Common myeloid progenitor, CD34-positive (primary cell): Measurements from ENCODE around the gene UNC119.
"Not testable (repeated sequence)": the region's sequence is repeated elsewhere in the genome, so short reads cannot be mapped to it uniquely, and the experiment has no call there.

Experiments used
- CTCF ChIA-PET: fragments of 350-600 bp; sonication (Branson Sonifier 250); formaldehyde crosslinking; loops from one replicate; lab custom pipeline; 2021; ENCODE audit warnings: antibody characterized with exemption; lab: Charles Lee
- POLR2A ChIA-PET: fragments of 350-600 bp; sonication (Branson Sonifier 250); formaldehyde crosslinking; loops from one replicate; lab custom pipeline; 2021; ENCODE audit warnings: antibody characterized with exemption; lab: Charles Lee
- DNase-seq, 3 donors: peaks; one replicate each; pipeline versions ENCODE4 v3.0.0 to v3.0.0-alpha.2; 2013
- H3K27ac ChIP-seq, 2 experiments: 1 replicate in 1 of 2; 2 replicates in 1 of 2; pipeline ENCODE4 v1.7.0; 2013; ENCODE audit warnings: inconsistent platforms in 2 of 2, low read length in 2 of 2, mild to moderate bottlenecking in 2 of 2, low read depth in 1 of 2, moderate library complexity in 1 of 2; ENCODE audit not compliant: severe bottlenecking in 2 of 2, insufficient read depth in 1 of 2, poor library complexity in 1 of 2
- H3K27me3 ChIP-seq, 5 experiments: replicated peaks in 2 of 5; 1 replicate in 3 of 5; 2 replicates in 2 of 5; pipeline versions ENCODE4 v1.6.1 to v1.7.0; 2013; ENCODE audit warnings: low read length in 4 of 5, mild to moderate bottlenecking in 2 of 5, moderate library complexity in 2 of 5, inconsistent platforms in 1 of 5; ENCODE audit not compliant: insufficient read depth in 5 of 5, control insufficient read depth in 4 of 5
- H3K36me3 ChIP-seq, 4 experiments: 1 replicate in 2 of 4; 2 replicates in 2 of 4; pipeline versions ENCODE4 v1.6.1 to v1.7.0; 2013; ENCODE audit warnings: low read length in 3 of 4, control low read depth in 1 of 4, mild to moderate bottlenecking in 1 of 4; ENCODE audit not compliant: control insufficient read depth in 4 of 4, insufficient read depth in 4 of 4
- H3K4me1 ChIP-seq, 4 experiments: 1 replicate in 3 of 4; 2 replicates in 1 of 4; pipeline versions ENCODE4 v1.6.1 to v1.7.1; 2013; ENCODE audit warnings: low read length in 3 of 4, mild to moderate bottlenecking in 3 of 4, control low read depth in 1 of 4, inconsistent platforms in 1 of 4, moderate library complexity in 1 of 4; ENCODE audit not compliant: control insufficient read depth in 4 of 4, insufficient read depth in 4 of 4; ENCODE audit errors: control extremely low read depth in 1 of 4
- H3K4me3 ChIP-seq, 7 experiments: 1 replicate in 4 of 7; 2 replicates in 3 of 7; pipeline versions ENCODE4 v1.5.1 to v1.7.0; 2013; ENCODE audit warnings: mild to moderate bottlenecking in 7 of 7, low read length in 6 of 7, moderate library complexity in 6 of 7, inconsistent platforms in 2 of 7, low read depth in 2 of 7, control low read depth in 1 of 7; ENCODE audit not compliant: insufficient read depth in 4 of 7, control insufficient read depth in 1 of 7; ENCODE audit errors: extremely low read depth in 1 of 7
- H3K9me3 ChIP-seq, 5 experiments: 1 replicate in 4 of 5; 2 replicates in 1 of 5; pipeline versions ENCODE4 v1.6.1 to v1.7.1; 2013; ENCODE audit warnings: low read length in 4 of 5, mild to moderate bottlenecking in 2 of 5, inconsistent platforms in 1 of 5, low read depth in 1 of 5, moderate library complexity in 1 of 5; ENCODE audit not compliant: control insufficient read depth in 4 of 5, insufficient read depth in 2 of 5; ENCODE audit errors: control extremely low read depth in 1 of 5
- WGBS: methylation state at CpG from one replicate; pipeline ENCODE4 v1.1.5; 2013; ENCODE audit not compliant: insufficient coverage; 5-methylcytosine and 5-hydroxymethylcytosine counted together

Gene UNC119

GRCh38 chr17:28524476-28525424 lies 27.7 kb downstream of the UNC119 start:
- no peaks in the 10 kb centered on the region for H3K36me3 ChIP-seq
- no peaks in the 10 kb centered on the region for H3K9me3 ChIP-seq
- no peak for DNase-seq
- ChIA-PET POLR2A (interaction anchor here (0.6 kb wide), 1 partner anchor 505 kb away, joined by 3 read pairs; no protein-coding TSS in a partner anchor), CTCF (interaction anchor here (1.8 to 19.4 kb wide), 2 partner anchors 23 to 28 kb away, joined by 11 to 260 read pairs; no protein-coding TSS in a partner anchor)
- no peaks in the 10 kb centered on the region for H3K27me3 ChIP-seq
- H3K4me3 ChIP-seq: no peak overlapping the region
- no peak overlapping the region for H3K27ac ChIP-seq
- H3K4me1 ChIP-seq: peaks cover 0 to 10% (median 6%) of the 10 kb centered on the region in 4 experiments
- 96% methylated on average over 24 of the region's 25 CpGs for WGBS

GRCh38 chr17:28523876-28524275 lies 28.5 kb downstream of the UNC119 start:
- CTCF ChIA-PET: no interaction called here

GRCh38 chr17:28523186-28523585 lies 29.2 kb downstream of the UNC119 start:
- ChIA-PET POLR2A (no interaction called here), CTCF (interaction anchor here (1.1 to 1.6 kb wide), 2 partner anchors 11 to 17 kb away, joined by 3 to 5 read pairs; no protein-coding TSS in a partner anchor)
- Histone ChIP-seq H3K4me1 (peaks cover 0 to 23% (median 22%) of the 10 kb centered on the region in 4 experiments), H3K27me3 (no peaks in the 10 kb centered on the region), H3K27ac (no peak overlapping the region), H3K4me3 (no peak overlapping the region), H3K36me3 (no peaks in the 10 kb centered on the region), H3K9me3 (no peaks in the 10 kb centered on the region)
- WGBS: 98% methylated on average over 5 of the region's 6 CpGs
- no peak for DNase-seq

More at GRCh38 chr17:28523876-28524275, 28.5 kb downstream of the UNC119 start:
- H3K27ac ChIP-seq: no peak overlapping the region
- 95% methylated on average over 15 of the region's 15 CpGs for WGBS
- H3K4me3 ChIP-seq: no peak overlapping the region
- no peaks in the 10 kb centered on the region for H3K9me3 ChIP-seq
- H3K4me1 ChIP-seq: peaks cover 0 to 17% (median 15%) of the 10 kb centered on the region in 4 experiments
- POLR2A ChIA-PET: no interaction called here
- H3K27me3 ChIP-seq: no peaks in the 10 kb centered on the region
- H3K36me3 ChIP-seq: no peaks in the 10 kb centered on the region
- no peak for DNase-seq

- DNase-seq, POLR2A ChIA-PET, H3K27ac ChIP-seq, H3K36me3 ChIP-seq, H3K9me3 ChIP-seq, H3K27me3 ChIP-seq, H3K4me3 ChIP-seq: not testable (repeated sequence)
- CTCF ChIA-PET: interaction anchor here (1.1 to 1.6 kb wide), 2 partner anchors 10 to 18 kb away, joined by 3 to 5 read pairs; no protein-coding TSS in a partner anchor
- H3K4me1 ChIP-seq: peaks cover 0 to 26% (median 22%) of the 10 kb centered on the region in 4 experiments
- 80% methylated on average over 1 of the region's 4 CpGs for WGBS
Observed at GRCh38 chr17:28522281-28522680, 30.1 kb downstream of the UNC119 start.

- Histone ChIP-seq H3K36me3 (no peaks in the 10 kb centered on the region), H3K4me1 (peaks cover 0 to 26% (median 22%) of the 10 kb centered on the region in 4 experiments), H3K27me3 (no peaks in the 10 kb centered on the region), H3K4me3 (no peak overlapping the region), H3K27ac (no peak overlapping the region), H3K9me3 (no peaks in the 10 kb centered on the region)
- DNase-seq: no peak
- ChIA-PET POLR2A (no interaction called here), CTCF (interaction anchor here (0.7 to 3.5 kb wide), 5 partner anchors 18 to 92 kb away, joined by 3 to 19 read pairs (median 3); no protein-coding TSS in a partner anchor)
- WGBS: 96% methylated on average over 19 of the region's 21 CpGs
Observed at GRCh38 chr17:28521311-28522085, 30.9 kb downstream of the UNC119 start.

- ChIA-PET POLR2A (no interaction called here), CTCF (interaction anchor here (0.7 to 3.5 kb wide), 6 partner anchors 20 to 93 kb away, joined by 3 to 19 read pairs (median 3); partner anchors contain the start of gene PIGS)
- H3K36me3 ChIP-seq: no peaks in the 10 kb centered on the region
- H3K4me3 ChIP-seq: no peak overlapping the region
- 84% methylated on average over 6 of the region's 6 CpGs for WGBS
- H3K27me3 ChIP-seq: no peaks in the 10 kb centered on the region
- H3K4me1 ChIP-seq: peaks cover 0 to 26% (median 22%) of the 10 kb centered on the region in 4 experiments
- DNase-seq: no peak
- no peak overlapping the region for H3K27ac ChIP-seq
- H3K9me3 ChIP-seq: no peaks in the 10 kb centered on the region
Observed at GRCh38 chr17:28520687-28521086, 31.7 kb downstream of the UNC119 start.
